Chondrocyte (in vitro differentiated cells): ENCODE measurements around the gene TMEM163. TPM values are rescaled to one million over a fixed set of nuclear protein-coding genes. Genes with fewer than 3 reads are reported as not detected.

ENCODE experiments used
- DNase-seq: peaks from one replicate; pipeline ENCODE4 v3.0.0; 2021; ENCODE audit warnings: mixed read lengths, low spot score
- H3K27ac Mint-ChIP-seq: one replicate; pipeline ENCODE4 v1.8.0; 2021; ENCODE audit warnings: mild to moderate bottlenecking, moderate library complexity, mixed read lengths; ENCODE audit not compliant: unreplicated experiment
- H3K27me3 Mint-ChIP-seq: 2 replicates; pipeline ENCODE4 v1.8.0; 2021; ENCODE audit warnings: low read depth, mixed read lengths
- H3K36me3 Mint-ChIP-seq: 2 replicates; pipeline ENCODE4 v1.8.0; 2021; ENCODE audit warnings: low read depth, mixed read lengths
- H3K4me1 Mint-ChIP-seq: 2 replicates; pipeline ENCODE4 v1.8.0; 2021; ENCODE audit warnings: low read depth, mild to moderate bottlenecking, mixed read lengths
- H3K4me3 Mint-ChIP-seq: one replicate; pipeline ENCODE4 v1.8.0; 2021; ENCODE audit warnings: mild to moderate bottlenecking, moderate library complexity, mixed read lengths; ENCODE audit not compliant: unreplicated experiment
- H3K9me3 Mint-ChIP-seq: 2 replicates; pipeline ENCODE4 v1.8.0; 2021; ENCODE audit warnings: low read depth, mixed read lengths
- CTCF ChIP-seq: fragments of 200-600 bp; sonication (generic); IDR thresholded peaks from 2 replicates; pipeline ENCODE4 v1.5.0; 2021; ENCODE audit warnings: antibody characterized with exemption, mild to moderate bottlenecking, moderate library complexity
- total RNA-seq: library from RNA; stranded (reverse); gene quantifications from 3 replicates; pipeline ENCODE4 v1.2.1, GENCODE V29; 2021

Gene TMEM163
- total RNA-seq, 1 donor from 2014 or later, result 0.07 TPM

- Mint-ChIP-seq H3K4me1 (no peaks in the 10 kb centered on the region), H3K27me3 (no peaks in the 10 kb centered on the region), H3K9me3 (no peaks in the 10 kb centered on the region), H3K36me3 (peaks cover 1% of the 10 kb centered on the region), H3K4me3 (no peak overlapping the region), H3K27ac (no peak overlapping the region)
- DNase-seq, result no peak
- no peak for TF ChIP-seq CTCF
Observed at GRCh38 chr2:134453476-134453875, 265.3 kb downstream of the TMEM163 start.

GRCh38 chr2:134452042-134452733 is 266.6 kb downstream of the TMEM163 start:
- Mint-ChIP-seq H3K4me1 (no peaks in the 10 kb centered on the region), H3K27me3 (no peaks in the 10 kb centered on the region), H3K4me3 (no peak overlapping the region), H3K9me3 (no peaks in the 10 kb centered on the region), H3K36me3 (peaks cover 1% of the 10 kb centered on the region), H3K27ac (no peak overlapping the region)
- no peak for DNase-seq
- TF ChIP-seq CTCF, result no peak

- no peak for DNase-seq
- no peak for TF ChIP-seq CTCF
- Mint-ChIP-seq H3K4me1 (peaks cover 6% of the 10 kb centered on the region), H3K36me3 (peaks cover 1% of the 10 kb centered on the region), H3K4me3 (no peak overlapping the region), H3K27me3 (no peaks in the 10 kb centered on the region), H3K9me3 (no peaks in the 10 kb centered on the region), H3K27ac (no peak overlapping the region)
Observed at GRCh38 chr2:134451347-134451630, 267.5 kb downstream of the TMEM163 start.

DNA sequence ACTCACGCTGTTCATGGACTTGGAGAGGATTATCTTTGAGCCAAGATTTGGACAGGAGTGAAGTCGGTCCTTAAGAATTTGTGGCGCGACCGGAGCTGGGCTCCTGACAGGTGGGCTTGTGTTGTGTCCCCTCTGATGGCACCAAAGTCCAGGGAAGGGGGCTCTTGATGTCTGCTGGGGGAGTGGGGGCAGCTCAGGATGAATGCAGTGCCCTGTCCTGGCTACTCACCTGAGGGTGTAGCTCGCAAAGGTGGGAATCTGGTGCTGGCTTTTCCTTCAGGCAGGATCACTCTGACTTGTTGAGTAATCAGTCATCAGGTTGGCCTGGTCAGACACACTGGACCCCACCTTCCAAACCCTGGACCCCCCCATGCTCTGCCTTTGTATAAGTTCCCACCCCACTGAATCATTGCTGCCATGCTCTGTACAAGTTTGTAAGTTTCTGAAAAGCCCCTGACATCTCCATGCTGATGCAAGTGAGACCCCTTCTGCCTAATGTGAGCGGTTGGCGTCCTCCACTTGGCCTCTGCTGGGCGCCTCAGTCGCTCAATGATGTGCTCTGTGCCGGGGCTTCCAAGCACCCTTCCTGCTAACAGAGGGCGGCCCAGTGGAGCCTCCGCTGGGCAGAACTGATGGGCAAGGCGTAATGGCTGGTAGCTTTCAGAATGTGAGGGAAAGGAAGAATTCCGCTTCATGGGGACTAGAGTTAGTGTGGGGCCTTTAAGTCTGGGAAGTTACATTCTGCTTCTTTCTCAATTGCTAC is 268.9 kb downstream of the TMEM163 start:
- Mint-ChIP-seq H3K27me3 (no peaks in the 10 kb centered on the region), H3K9me3 (no peaks in the 10 kb centered on the region), H3K27ac (no peak overlapping the region), H3K4me3 (no peak overlapping the region), H3K36me3 (peaks cover 1% of the 10 kb centered on the region), H3K4me1 (peaks cover 14% of the 10 kb centered on the region)
- no peak for DNase-seq
- no peak for TF ChIP-seq CTCF

DNA sequence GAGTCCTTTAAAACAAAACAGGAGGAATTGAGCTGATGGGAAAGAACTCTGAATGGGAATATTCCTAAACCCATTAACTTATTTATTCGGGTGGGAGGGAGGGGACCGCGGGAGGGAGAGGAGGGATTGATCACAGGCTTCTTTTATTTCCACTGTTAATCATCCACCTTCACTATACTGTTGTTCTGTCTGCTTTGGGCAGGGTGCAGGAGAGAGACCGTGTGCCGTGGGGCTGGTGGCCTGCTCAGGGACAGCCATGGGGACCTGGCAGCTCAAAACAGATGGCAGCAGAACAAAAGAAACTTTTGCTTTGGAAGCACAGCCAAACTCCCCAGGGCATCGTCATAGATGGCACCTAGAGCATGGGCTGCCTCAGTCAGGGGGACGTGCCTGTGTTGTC is 269.6 kb downstream of the TMEM163 start:
- Mint-ChIP-seq H3K27me3 (no peaks in the 10 kb centered on the region), H3K9me3 (no peaks in the 10 kb centered on the region), H3K4me3 (no peak overlapping the region), H3K4me1 (peaks cover 14% of the 10 kb centered on the region), H3K36me3 (peaks cover 1% of the 10 kb centered on the region), H3K27ac (no peak overlapping the region)
- DNase-seq, result no peak
- no peak for TF ChIP-seq CTCF
